ENCODE data around the gene ACSF3. TPM values are rescaled to one million over a fixed set of nuclear protein-coding genes. Genes with fewer than 3 reads are reported as not detected.
A peak's percentile ranks its signal among the peaks of the same experiment; 100 is the strongest.
"Not testable (repeated sequence)": the region's sequence is repeated elsewhere in the genome, so short reads cannot be mapped to it uniquely, and the experiment has no call there.

Gene ACSF3
- total RNA-seq, 1 experiment from 2014 or later: 10.8 TPM

DNA sequence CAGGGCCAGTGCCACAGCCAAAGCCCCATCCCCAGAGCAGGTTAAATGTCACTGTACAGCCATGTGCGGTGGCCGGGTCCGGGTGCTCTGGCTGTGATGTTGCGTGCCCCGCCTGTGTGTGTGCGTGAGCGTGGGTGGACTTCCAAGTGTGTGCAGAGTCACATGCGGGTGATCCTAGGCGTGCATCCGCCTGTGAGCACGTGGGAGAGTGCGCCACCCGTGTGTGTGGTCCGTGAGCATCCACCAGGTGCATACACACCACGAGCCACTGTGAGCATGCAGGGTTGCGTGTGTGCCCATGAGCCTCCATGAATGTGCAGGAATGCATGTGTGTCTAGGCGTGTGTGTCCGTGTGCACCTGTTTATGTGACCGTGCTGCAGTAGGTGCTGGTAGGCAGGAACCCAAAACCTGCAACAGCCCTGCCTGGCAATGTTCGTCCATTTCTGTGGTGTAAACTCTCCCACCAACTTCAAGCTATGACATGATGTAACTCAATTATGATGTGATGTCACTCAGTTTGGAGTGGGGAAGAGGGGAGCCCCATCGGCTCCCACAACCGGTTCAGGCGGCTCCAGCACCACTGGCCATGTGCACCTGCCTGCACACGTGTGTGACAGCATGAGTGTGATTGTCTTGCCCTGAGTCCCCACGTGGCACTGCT, 37.6 kb upstream of the ACSF3 start:
- DNase-seq (ENCODE audit: low read depth): no peak

DNA sequence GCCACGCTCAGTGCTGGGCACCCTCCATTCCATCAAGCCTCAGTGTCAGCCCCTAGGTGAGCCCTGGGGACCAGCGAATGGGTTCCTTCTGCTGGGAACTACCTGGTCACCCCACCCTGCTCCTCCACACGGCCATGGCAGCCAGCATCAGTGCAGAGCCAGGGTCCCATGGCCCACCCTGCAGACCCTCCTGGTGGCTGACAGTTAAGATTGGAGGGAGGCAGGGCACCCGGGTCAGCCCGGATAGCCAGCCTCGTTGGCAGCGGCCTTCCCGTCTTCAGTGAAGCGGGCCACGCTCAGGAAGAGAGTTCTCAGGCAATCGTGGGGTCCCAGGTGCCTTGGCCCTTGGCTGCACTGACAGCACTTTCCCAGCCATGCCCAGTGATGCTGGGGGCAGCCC, 37.1 kb upstream of the ACSF3 start:
- DNase-seq (ENCODE audit: low read depth): no peak

DNA sequence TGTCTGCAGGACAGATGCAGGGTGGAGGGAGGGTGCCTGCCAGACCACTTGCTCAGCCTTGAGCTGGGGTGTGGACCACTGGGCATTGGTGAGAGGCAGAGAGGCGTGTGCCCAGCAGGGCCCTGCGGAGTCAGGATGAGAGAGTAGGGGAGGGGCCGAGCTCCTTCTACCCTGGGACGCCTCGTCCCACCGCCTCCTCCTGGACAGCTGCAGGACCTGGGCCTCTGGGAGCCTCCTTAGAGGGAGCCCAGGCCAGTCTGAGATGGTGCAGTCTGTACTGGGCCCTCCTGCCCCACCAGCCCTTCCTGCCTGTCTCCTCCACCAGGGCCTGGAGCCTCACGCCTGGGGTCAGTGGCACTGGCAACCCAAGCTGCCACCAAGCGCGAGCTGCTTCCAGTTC, 35.9 kb upstream of the ACSF3 start:
- DNase-seq (ENCODE audit: low read depth): no peak

DNA sequence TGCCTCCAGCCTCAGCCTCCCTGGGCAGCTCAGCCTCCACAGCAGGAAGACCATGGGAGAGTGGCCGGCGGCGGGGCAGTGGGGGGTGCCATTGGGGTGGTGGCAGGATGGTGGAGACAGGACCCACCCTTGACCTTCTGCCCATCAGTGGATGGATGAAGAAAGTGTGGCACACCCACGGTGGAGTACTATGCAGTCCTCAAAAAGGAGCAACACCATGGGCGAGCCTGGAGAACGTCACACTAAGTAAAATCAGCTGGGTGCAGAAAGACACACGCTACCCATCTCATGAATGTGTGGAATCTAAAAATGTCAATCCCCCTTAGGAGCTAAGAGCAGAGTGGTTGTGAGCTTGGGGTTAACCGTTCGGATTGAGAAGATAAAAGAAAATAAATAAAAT, 34.8 kb upstream of the ACSF3 start:
- no peak for DNase-seq (ENCODE audit: low read depth)

DNA sequence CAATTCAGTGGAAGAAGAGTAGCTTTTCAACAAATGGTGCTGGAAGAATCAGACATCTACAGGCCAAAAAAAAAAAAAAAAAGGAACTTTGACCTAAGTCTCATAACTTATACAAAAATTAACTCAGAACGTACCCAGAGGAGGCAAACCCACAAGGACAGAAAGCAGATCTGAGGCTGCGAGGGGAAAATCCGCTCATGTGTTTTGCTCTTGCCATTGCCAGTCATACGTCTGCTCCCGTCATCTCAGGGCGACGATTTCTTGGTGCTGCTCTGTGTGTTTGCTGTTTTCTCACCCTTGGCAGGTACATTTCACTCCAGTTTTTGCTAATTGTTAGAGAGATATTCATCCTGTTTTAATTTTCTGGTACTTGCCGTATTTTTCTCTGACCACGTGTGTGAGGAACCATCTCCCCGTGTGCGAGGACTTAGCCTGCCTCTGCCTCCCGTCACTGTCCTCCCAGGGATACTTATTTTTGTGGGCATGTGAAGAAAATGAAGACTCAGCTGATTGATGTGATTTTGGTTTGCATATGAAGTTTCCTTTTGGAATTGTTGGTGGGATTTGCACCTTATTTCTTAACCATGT, 33.4 kb upstream of the ACSF3 start:
- no peak for DNase-seq (ENCODE audit: low read depth)

DNA sequence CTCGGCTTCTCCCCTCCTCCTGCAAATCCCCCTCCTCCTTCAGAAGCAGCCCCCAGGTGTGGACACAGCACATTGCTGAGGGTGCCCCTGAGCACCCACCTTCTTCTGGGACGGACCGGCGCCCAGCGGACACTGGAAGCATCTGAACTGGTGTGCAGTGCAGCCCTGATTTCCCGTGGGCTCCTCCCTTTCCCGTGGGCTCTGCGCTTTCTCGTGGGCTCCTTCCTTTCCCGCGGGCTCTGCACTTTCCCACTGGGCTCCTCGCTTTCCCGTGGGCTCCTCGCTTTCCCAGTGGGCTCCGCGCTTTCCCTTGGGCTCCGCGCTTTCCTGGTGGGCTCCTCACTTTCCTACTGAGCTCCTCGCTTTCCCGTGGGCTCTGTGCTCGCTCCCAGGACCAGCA, 32.6 kb upstream of the ACSF3 start:
- DNase-seq (ENCODE audit: low read depth): no peak

DNA sequence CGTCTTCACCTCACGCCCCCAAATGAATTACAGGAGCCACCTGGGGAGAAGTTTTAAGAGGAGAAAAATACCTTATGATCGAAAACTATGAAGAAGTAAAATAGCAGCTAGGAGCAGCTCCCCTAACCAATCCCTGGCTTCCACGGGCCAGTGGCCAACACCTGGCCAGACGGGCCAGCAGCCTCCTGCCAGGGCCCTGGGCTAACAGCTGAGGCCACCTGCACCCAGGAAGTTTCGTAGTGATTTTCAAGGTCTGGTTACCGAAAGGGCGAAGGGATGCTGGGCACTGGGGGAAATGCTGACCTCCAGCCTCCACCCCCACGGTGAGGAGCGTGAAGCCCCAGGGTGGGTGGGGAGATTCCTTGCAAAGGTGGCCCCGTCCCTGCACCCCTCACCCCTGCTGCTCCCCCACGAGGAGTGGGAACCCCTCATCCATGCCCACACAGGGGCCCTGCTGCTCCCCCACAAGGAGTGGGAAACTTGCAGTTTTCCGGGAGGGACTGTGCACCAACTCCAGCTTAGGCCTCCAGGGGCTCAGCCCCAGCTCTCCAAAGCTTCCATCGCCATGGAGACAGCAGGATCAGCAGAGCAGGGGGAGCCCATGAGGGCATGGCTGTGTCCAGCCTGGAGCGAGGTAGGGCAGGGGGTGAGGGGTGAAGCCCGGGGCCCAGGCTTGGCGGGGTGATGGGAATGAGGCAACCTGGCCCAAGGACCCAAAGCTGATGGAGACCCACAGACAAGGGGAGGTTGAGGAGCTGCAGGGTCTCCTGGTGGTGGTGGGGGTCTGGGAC, 31.9 kb upstream of the ACSF3 start:
- no peak for DNase-seq (ENCODE audit: low read depth)

DNA sequence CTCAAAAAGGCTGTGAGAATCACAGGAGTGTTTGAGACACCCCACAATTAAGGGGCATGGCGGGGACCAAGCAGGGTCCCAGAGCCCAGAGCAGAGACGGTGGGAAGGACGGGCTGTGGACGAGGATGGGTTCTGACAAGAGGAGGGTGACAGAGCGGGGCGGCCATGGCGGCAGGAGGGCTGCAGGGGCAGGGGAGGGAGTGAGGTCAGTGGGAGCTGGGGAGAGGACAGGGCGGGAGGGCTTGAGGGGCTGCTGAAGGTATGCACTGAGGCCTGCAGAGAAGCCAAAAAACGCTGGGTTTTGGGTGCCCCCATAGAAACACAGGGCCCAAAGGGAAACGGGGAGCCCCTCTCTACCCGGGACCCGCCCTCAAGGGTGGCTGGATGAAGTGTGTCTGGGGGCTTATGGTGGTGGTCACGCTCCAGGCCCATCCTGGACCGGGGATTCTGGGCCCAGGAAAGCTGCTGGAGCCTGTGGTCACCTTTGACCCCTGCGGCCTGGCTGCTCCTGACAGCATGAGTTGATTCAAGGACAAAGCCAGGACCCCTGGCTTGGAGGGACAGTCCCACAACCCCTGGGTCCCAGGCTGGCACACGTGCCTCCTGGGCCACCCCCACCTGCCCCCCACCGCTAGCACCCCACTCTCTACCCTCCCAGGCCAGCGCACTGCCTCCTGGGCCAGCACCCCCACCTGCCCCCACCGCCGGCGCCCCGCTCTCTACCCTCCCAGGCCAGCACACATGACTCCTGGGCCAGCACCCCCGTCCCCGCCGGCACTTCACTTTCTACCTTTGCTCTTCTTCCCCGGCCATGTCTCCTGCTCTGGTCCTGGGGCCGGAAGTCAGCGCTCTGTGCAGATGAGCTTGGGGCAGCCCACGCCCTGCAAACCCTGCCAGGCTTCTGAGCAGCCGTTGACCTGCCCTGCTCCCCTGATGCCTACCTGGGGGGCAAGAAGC, 31.0 kb upstream of the ACSF3 start:
- no peak for DNase-seq (ENCODE audit: low read depth)

DNA sequence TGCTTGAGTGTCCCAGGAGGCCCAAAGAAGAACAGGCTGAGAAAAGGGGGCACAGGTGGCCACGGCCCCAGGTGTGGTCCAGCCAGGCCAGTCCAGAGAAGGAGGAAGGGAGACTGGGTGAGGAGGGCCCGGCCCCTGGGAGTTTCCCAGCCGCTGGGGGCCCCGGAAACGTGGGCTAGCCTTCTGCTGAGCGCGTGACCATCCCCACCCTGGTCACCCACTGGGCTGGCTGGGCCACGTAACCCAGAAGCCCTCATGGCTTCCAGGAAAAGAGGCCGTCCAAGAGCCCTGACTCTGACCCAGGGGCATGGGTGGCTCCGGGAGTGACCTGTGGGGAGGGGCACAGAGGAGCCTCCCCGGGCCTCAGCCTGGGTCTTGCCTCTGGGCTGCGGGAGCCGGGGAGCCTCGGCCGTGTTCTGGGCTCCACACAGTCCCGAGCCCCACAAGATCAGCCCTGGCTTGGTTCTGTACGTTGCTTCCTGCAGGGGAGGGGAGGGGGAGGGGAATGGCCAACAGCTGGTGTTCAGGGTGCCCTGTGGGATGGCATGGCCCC, 29.8 kb upstream of the ACSF3 start:
- no peak for DNase-seq (ENCODE audit: low read depth)

DNA sequence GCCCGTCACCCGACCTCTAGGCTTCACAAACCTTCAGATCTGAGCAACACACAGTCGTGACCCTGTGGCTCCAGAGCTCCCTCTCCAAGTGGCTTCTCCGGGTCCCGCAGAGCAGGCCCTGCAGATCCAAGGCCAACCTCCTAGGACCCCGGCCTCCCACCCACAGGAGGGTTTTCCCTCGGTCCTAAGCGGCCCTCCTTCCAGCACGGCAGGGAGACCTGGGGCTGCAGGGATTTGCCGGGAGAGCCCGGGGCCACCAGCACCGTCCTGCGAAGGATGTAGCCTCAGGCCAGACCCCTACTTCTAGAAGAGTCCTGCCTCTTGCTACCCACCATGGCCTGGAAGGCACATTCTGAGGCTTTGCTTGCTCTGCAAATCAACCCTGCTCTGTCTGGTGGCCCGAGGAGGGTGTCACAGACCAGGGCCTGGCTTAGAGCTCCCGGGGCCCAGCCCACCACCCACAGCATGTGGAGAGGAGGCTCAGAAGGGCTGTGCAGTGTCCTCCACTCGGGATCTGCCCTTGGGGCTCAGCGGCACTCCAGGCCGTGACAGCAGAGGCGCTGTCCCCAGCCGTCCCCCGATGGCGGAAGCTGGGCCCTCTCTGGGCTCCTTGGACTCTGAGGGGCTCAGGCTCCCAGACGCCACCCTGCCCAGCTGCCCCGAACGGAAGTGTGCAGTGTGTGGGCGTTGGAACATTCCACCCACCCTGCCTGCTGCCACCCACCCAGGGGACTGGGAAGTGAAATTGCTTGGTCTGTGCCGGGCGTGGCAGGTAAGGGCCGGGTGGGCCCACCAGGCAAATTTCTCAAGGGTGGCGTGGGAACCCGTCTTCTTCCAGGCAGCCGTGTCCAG, 28.8 kb upstream of the ACSF3 start:
- no peak for DNase-seq (ENCODE audit: low read depth)

DNA sequence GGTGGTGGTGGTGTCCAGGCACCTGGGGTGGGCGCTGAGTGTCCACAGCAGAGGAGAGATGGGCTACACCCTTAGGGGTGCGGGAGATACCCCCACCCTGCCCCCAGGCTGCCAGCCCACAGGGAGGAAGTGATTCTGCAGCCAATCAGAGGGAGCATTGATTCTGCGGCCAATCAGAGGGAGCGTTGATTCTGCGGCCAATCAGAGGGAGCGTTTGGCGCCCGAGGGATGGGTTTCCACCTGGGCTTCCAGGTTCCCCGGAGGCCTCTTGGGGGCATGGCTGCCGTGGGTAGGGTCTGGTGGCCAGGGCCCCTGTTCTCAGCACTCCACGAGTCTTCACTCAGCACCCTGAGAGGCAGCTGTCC, 28.2 kb upstream of the ACSF3 start:
- no peak for DNase-seq (ENCODE audit: low read depth)

DNA sequence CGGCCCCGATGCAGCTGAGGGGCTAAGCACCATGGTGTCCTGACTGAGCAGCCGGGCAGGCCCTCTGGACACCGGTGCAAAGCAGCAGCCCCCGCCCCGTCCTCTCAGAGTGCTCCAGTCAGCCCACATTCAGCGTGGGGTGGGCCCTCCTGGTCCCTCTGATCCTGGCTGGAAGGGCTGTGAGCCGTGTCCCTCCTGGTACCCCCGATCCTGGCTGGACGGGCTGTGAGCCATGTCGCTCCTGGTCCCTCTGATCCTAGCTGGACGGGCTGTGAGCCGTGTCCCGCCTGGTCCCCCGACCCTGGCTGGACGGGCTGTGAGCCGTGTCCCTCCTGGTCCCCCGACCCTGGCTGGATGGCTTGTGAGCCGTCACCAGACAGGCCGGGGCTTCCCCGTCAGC, 26.9 kb upstream of the ACSF3 start:
- DNase-seq (ENCODE audit: low read depth): no peak

DNA sequence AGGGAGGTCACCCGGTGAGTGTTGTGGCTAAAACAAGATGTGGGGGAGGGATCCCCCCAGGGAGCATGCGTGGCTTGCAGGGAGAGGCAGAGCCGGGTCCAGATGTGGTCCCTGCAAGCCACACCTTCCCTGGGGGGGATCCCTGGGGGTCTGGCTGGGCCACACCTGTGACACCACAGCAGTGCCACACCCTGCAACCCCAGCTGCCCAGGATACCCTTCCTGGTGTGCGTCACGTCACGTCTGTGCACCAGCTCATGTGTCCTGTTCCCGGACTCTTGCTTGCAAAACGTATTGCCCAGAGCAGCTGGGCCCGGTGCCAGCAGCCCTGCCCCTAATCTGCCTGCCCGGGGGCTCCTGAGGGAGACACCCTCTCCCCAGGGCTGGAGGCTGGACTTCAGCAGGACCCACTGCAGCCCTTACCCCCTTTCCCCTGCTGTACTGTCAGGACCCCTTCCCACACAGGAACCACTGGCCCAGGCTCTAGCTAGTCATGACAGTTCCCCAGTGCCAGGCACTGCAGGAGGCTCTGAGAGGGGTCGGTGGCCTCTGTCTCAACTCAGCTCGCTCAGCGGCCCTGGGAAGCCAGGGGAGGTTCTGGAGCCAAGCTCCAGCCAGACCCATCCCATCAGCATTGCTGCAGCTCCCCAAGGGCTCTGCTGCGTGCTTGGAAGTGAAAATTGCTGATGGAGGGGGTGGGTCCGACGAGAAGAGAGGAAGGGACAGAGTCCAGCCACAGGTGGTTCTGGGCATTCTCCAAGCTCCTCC, 25.8 kb upstream of the ACSF3 start:
- no peak for DNase-seq (ENCODE audit: low read depth)

DNA sequence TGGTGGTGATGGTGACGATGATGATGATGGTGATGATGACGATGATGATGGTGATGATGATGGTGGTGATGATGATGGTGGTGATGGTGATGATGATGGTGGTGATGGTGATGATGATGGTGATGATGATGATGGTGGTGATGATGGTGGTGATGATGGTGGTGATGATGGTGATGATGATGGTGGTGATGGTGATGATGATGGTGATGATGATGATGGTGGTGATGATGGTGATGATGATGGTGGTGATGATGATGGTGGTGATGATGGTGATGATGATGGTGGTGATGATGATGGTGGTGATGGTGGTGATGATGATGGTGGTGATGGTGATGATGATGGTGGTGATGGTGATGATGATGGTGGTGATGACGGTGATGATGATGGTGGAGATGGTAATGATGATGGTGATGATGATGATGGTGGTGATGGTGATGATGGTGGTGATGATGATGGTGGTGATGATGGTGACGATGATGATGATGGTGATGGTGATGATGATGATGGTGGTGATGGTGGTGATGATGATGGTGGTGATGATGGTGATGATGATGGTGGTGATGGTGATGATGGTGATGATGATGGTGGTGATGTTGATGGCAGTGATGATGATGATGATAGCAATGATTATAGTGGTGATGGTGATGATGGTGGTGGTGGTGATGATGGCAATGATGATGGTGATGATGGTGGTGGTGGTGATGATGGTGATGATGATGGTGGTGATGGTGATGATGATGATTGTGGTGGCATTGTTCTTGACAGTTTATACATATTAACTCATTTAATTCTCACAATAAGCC, 24.6 kb upstream of the ACSF3 start:
- not testable (repeated sequence) for DNase-seq (ENCODE audit: low read depth)

DNA sequence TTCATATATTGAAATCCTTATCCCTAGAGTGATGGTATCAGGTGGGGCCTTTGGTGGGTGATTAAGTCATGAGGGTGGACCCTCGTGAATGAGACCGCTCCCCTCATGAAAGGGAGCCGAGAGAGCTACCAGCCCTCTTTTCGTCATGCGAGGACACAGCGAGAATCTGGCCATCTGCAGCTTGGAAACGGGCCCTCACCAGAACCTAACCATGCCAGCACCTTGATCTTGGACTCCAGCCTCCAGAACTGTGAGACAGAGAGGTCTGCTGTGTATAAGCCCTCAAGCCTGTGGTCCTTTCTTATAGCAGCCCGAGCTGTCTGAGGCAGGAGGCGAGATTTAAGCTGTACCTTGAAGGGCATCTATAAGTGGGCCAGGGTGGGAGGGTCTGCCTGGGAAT, 23.7 kb upstream of the ACSF3 start:
- no peak for DNase-seq (ENCODE audit: low read depth)

DNA sequence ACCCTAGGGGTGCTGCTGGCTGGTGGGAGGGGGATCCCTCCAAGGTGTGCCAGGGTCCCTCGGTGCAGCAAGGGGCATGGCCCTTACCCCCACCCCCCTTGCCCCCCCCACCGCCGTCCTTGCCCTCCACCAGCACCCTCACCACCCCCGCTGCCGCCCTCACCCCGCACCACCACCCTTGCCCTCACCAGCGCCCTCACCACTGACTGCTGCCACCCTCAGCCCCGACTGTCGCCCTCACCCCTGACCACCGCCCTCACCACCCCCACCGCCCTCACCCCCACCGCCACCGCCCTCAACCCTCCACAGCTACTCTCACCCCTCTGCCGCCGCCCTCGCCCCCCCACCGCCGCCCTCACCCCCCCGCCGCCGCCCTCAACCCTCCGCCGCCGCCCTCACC, 23.1 kb upstream of the ACSF3 start:
- DNase-seq (ENCODE audit: low read depth): no peak

DNA sequence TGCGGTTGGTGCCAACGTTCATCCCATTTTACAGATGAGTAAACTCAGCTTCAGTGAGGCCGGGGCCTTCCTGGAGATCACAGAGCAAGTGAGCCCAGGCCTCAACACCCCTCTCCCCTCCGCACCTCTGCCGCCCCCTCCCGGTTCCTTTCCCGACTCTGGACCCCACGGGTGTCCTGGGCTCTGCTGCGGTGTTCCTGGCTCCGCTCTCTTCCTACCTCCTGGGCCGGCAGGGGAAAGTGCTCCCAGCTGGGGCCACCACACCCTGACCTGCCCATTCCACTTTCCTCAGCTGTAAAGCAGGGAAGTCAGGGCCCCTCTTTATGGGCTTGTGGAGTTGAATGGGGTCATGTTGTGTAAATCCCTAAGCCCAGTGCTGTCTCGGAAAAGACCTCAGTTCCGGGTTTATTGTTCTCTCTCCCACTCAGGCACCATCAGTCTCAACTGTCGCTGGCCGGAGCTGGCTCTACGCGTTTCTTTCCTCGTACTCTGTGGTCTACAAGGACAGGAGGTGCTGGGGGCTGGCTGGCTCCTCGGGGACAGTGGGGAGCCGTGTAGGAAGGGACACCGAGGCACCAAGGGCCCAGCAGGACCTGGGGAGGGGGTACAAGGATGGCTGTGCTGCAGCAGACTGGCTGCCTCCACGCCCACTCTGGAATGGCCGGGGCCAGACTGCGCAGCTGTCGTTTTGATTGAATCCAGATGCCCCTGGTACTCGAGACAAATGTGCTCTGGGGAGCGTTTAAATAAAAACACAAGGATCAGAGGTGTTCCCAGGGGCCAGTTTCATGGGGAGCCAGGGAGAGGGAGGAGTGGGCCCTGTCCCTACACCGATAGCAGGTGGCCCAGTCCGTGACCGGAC, 21.7 kb upstream of the ACSF3 start:
- peak; percentile 27 for DNase-seq (ENCODE audit: low read depth)

DNA sequence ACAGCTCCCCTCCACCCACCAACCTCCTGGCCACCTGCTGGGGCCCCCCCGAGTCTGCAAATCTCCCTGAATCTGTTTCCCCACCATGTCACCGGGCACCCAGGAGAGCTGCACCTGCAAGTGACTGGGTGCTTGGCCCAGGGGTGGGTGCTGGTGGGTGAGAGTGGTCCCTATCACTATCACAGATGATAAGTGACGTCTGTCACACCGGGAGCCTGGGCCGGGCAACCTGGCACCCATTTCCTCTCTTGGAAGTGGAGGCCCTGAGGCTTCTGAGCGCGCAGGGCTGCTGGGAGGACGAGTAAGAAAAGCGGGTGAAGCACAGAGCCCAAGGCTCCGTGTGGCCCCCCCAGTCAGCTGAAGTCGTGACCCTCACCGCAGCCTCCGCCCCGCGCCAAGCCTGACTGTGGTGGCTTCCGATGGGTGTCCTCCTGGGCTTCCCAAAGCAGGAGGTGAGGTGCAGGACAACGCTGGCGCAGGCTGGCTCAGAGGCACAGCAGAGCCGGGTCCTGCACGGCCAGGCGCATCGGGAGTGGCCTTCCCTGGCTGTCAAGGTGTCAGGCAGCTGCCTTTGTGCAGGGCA, 21.0 kb upstream of the ACSF3 start:
- DNase-seq (ENCODE audit: low read depth): no peak

Data from RPMI7951 (cell line).